Stimulated activated CD8-positive, alpha-beta memory T cell treated with anti-CD3 and anti-CD28 coated beads, Interleukin-15, amount 100 ng/mL, for 1 hour (primary cell): Measurements from ENCODE around the gene NAT14.
"Not testable (repeated sequence)": the region's sequence is repeated elsewhere in the genome, so short reads cannot be mapped to it uniquely, and the experiment has no call there.

Experiments
- DNase-seq: peaks from one replicate; pipeline ENCODE4 v3.0.0-alpha.2; 2020; ENCODE audit warnings: low read depth

Gene NAT14

GRCh38 chr19:55486971-55487923 is 2.3 kb downstream of the NAT14 start:
- no peak for DNase-seq

DNA sequence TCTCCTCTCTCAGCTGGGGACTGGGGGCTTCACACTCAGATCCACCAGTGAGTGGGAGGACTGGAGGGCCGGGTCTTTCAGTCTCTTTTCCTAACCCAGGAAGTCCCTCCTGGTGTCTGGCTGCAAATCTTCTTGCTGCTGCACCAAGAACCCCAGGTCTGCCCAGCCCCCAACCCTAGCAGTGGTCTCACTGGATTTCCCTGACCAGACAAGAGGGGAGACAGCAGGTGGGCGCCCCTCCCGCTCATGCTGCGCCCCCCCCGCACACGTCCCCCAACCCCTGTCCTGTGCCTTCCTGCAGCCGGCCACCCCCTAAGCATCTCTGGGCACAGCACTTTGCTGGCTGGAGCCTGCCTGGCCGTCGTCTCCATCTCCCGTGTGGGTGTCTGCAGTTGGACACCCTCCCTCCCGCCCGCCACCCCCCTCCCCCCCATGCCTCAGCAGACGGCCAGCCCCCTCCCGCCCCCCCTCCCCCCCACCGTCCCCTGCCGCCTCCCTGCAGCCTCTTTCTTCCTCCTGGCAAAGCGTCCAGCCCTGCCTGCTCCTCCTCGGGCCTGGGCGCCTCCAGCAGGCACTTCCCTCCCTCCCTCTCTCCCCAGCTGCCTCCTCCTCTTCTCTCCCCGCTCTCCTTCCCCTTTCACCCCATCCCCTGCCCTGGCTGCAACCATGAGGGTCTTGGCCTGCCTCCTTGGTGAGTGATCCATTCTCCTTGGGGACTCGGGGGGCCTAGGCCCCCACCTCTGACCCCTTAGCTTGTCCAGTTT is 3.1 kb downstream of the NAT14 start, which contains the start of gene SSC5D:
Gene SSC5D, plus strand, starts transcription at position 513 of the 764 bp plus-strand sequence. Its CDS starts 154 bp downstream, at position 667.
- no peak for DNase-seq

- no peak for DNase-seq
These were observed 4.2 kb downstream of the NAT14 start for GRCh38 chr19:55488986-55489710.

DNA sequence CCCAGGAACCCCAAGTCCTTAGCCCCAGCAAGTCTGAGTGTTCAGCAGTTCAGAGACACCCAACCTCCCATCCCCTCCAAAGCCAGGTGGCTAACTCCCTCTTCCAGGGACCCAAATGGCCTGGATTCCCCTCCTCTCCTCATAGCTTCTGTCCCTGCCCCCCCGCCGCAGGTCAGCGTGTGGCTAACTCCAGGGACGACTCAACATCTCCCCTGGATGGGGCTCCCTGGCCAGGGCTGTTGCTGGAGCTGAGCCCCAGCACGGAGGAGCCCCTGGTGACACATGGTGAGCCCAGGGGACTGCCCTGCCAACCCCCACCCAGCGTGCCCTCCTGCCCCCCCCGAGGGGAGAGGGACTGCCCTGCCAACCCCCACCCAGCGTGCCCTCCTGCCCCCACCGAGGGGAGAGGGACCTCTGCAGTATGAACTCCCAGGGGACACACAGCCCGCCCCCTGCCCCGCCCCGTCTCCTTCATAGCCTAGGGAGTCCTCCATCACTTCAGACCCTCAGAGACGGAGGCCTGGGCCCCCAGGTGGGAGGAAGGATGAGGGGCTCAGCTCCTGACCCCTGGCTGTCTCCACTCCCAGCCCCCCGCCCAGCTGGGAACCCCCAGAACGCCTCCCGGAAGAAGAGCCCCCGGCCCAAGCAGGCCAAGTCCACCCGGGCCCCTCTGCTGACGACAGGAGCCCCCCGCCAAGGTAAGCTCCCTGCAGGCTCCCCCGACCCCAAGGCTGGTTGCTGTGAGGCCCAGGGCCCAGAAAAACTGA is 4.9 kb downstream of the NAT14 start:
- DNase-seq = no peak

- DNase-seq = no peak
These were observed 5.8 kb downstream of the NAT14 start for GRCh38 chr19:55490478-55491432.

DNA sequence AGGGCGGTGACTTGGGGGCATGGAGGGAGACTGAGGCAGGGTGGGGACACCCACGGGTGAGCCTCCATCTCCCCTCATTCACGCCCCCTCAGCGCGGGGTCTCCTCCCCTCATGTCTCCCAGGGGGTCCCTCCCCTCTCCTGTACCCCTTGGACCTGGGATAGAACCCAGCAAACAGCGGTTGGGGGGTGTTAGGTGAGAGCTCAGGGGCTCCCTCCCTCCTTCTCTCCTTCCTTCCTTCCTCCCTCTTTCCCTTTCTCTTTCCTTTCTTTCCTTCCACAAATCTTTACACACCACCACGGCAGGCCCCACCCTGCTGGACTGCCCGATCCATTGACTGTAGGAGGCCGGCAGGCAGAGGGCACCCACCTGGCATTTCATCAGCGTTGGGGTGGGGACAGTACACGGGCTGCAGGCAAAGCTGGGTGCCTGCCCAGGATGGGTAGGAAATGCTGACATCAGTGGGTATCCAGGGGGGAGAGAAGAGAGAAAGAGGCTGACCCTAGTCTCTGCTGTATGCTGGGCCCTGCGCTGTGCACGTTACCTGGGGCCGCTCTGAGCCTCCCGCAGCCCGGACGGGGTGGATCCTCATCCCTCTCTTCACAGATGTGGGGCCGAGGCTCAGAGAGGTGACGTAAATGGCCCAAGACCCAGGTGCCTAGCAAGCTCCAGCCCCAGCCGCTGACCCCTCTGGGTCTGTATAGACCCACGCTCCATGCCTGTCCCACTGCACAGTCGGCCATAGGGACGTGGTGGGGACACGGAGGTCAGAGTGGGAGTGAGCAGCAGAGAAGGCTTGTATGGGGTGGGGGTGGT is 6.8 kb downstream of the NAT14 start:
- DNase-seq = no peak

DNA sequence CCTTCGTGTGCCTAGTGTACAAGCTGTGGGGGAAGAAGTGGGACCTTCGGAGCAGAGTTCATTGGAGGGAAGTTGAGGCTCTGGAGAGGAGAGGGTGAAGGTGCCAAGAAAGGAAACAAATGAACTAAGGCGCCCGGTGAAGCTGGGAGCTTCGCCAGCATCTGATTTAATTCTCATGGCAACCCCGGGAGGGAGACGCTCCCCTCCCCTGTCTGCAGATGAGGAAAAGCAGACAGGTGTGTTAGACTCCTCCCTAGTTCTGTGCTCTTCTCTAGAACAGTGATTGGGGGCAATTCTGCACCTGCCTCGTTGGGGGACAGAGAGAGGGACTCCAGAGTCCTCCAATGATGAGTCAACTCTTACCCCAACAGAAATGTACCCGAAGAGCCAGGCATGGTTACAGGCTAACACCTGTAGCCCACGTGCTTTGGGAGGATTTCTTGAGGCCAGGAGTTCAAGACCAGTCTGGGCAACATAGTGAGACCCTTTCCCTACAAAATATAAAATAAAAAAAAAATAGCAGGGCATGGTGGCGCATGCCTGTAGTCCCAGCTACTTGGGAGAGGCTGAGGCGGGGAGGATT is 7.5 kb downstream of the NAT14 start:
- no peak for DNase-seq

DNA sequence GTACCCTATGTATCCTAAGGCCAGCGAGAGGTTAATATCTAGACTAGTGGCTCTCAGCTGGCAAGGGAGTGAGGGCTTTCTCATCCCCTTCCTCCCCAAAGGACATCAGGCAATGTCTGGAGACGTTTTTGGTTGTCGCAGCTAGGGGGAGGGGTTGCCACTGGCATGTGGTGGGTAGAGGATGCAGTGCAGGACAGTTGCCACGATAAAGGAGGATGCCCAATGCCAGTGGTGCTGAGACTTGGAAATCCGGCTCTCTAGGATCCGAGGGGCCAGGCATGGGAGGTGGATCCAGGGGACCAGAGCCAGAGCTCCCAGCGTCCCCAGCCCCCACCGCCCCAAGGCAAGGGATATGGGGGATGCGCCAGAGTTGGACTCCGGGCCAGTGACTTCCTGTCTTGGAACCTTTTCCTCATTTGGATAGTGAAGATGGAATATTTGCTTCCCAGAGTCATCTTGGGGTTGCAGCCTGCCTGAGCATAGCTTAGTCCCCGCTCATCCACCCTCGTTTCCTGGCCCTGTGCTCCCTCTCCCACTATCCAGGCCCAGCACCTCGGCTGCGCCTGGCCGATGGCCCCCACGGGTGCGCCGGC is 8.2 kb downstream of the NAT14 start:
- DNase-seq = no peak

DNA sequence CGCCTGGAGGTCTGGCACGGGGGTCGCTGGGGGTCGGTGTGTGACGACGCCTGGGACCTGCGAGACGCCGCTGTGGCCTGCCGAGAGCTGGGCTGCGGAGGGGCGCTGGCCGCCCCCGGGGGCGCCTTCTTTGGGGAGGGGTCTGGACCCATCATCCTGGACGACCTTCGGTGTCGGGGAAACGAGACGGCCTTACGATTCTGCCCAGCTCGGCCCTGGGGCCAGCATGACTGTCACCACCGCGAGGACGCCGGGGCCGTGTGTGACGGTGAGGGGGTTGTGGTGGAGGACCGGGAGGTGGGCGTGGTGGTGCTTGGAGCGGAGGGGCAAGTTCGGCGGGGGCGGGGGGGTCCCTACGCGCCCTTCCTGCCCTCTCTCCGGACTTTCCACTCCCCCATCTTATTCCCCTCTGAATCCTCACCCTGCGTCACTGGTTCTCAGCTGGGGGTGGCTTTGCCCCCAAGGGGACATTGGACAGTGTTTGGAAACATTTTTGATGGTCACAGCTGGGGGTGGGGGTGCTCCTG is 8.7 kb downstream of the NAT14 start:
- DNase-seq = no peak

DNA sequence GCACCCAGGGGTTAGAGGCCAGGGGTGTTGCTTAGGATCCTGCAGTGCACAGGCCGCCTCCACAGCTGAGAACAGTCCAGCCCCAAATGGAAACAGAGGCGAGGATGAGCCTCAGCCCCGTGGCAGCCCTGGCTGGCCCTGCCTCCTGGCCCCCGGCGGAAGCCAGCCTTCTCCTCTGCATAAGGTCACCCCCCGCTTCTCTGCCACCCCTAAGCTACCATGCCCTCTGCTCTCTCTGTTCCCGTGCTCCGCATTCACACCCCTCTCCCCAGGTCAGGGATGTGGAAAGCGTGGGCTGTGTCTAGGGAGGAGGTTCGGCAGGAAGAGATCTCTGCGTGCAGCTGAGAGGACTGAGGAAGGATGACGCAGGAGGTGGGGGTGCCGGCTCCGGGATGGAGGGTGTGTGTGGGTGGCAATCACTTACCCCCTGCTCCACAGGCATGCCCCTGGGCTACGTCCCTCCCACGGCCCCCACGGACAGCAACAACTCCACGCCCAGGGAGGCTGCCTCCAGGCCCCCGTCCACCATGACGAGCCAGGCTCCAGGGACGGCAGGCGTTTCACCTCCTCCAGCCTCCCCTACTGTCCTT is 9.3 kb downstream of the NAT14 start:
- no peak for DNase-seq

DNA sequence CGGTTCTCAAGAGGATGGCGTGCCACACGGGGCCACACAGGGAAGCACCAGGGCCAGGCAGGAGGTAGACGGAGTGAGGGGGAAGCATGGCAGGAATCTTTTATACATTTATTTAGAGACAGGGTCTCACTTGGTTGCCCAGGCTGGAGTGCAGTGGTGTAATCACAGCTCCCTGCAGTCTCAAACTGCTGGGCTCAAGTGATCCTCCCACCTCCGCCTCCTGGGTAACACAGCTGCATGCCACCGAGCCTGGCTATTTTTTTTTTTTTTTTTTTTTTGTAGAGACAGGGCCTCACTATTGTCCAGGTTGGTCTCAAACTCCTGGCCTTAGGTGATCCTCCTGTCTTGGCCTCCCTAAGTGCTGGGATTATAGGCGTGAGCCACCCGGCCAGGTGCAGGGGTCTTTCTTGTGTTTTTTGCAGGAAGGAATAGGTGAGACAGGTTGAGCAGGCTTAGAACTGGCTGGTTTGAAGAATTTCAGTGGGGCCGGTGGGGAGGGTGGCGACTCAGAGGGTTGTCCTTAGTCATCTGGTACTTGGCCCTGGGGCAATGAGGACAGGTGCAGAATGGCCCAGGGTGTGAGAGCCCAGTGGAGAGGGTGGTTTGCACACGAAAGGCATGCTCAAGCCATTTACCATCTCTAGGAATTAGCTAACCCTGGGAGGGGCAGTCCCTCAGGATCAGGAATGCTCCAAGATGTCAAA is 10.8 kb downstream of the NAT14 start:
- DNase-seq = no peak

GRCh38 chr19:55496820-55497219 is 11.8 kb downstream of the NAT14 start:
- not testable (repeated sequence) for DNase-seq

DNA sequence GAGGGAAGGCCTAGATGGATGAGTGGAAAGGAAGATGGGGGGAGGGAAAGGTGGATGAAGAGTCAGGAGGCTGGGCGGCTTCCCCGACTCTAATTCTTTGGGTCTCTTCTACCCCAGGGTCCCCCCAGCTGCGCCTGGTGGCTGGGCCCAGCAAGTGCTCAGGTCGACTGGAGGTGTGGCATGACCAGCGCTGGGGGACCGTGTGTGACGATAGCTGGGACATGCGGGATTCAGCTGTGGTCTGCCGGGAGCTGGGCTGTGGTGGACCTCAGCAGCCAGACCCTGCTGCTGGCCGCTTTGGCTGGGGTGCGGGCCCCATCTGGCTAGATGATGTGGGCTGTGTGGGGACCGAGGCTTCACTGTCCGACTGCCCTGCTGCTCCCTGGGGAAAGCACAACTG is 12.8 kb downstream of the NAT14 start:
- no peak for DNase-seq

GRCh38 chr19:55498246-55498840 is 13.4 kb downstream of the NAT14 start:
- no peak for DNase-seq

- DNase-seq = no peak
These were observed 15.5 kb downstream of the NAT14 start for GRCh38 chr19:55500368-55500952.

GRCh38 chr19:55502197-55502952 is 17.4 kb downstream of the NAT14 start:
- no peak for DNase-seq
